ENCODE results near the gene TRIP10. TPM values are rescaled to one million over a fixed set of nuclear protein-coding genes. Genes with fewer than 3 reads are reported as not detected.

The TRIP10 gene
- polyA plus RNA-seq, 1 donor from 2014 or later: 0.76 TPM

GRCh38 chr19:6705931-6706632 is 33.4 kb upstream of the TRIP10 start:
- Histone ChIP-seq H2AFZ (ENCODE audit: low read depth, low read length) (no peak overlapping the region), H3K27me3 (ENCODE audit: insufficient read depth, low read depth, low read length) (peaks cover 21% of the 10 kb centered on the region), H3K4me3 (ENCODE audit: low read length) (no peak overlapping the region), H3K4me2 (ENCODE audit: low read length) (no peak overlapping the region), H3K9me2 (ENCODE audit: insufficient read depth, low read length) (no peaks in the 10 kb centered on the region), H3K9ac (ENCODE audit: low read length) (no peak overlapping the region), H3K79me2 (replicated peaks; ENCODE audit: insufficient read depth, low read length) (no peaks in the 10 kb centered on the region), H3F3A (ENCODE audit: insufficient read depth, low read length, poor library complexity, severe bottlenecking) (no peaks in the 10 kb centered on the region), H3K27ac (ENCODE audit: low read length) (no peak overlapping the region), H3K9me3 (ENCODE audit: low read length) (no peaks in the 10 kb centered on the region), H3K36me3 (ENCODE audit: insufficient read depth, low read length) (no peaks in the 10 kb centered on the region), H4K20me1 (ENCODE audit: insufficient read depth) (no peaks in the 10 kb centered on the region)
- no peak for TF ChIP-seq EP300 (conservative IDR thresholded peaks at IDR 0.05; ENCODE audit: poor library complexity, severe bottlenecking)
- TF ChIP-seq CTCF (IDR thresholded peaks at IDR 0.05; ENCODE audit: poor library complexity, severe bottlenecking): no peak
- no peak for TF ChIP-seq REST (IDR thresholded peaks at IDR 0.05; ENCODE audit: borderline replicate concordance)

- Histone ChIP-seq H3K27me3 (ENCODE audit: insufficient read depth, low read depth, low read length) (peaks cover 26% of the 10 kb centered on the region), H3K27ac (ENCODE audit: low read length) (no peak overlapping the region), H3K9me3 (ENCODE audit: low read length) (no peaks in the 10 kb centered on the region), H3K4me2 (ENCODE audit: low read length) (no peak overlapping the region), H3F3A (ENCODE audit: insufficient read depth, low read length, poor library complexity, severe bottlenecking) (no peaks in the 10 kb centered on the region), H3K9ac (ENCODE audit: low read length) (no peak overlapping the region), H4K20me1 (ENCODE audit: insufficient read depth) (no peaks in the 10 kb centered on the region), H3K4me3 (ENCODE audit: low read length) (no peak overlapping the region), H3K9me2 (ENCODE audit: insufficient read depth, low read length) (no peaks in the 10 kb centered on the region), H3K79me2 (replicated peaks; ENCODE audit: insufficient read depth, low read length) (no peaks in the 10 kb centered on the region), H3K36me3 (ENCODE audit: insufficient read depth, low read length) (no peaks in the 10 kb centered on the region), H2AFZ (ENCODE audit: low read depth, low read length) (no peak overlapping the region)
- no peak for TF ChIP-seq EP300 (conservative IDR thresholded peaks at IDR 0.05; ENCODE audit: poor library complexity, severe bottlenecking)
- no peak for TF ChIP-seq CTCF (IDR thresholded peaks at IDR 0.05; ENCODE audit: poor library complexity, severe bottlenecking)
- no peak for TF ChIP-seq RAD21 (conservative IDR thresholded peaks at IDR 0.05)
- no peak for TF ChIP-seq REST (IDR thresholded peaks at IDR 0.05; ENCODE audit: borderline replicate concordance)
- TF ChIP-seq SMC3 (conservative IDR thresholded peaks at IDR 0.05; ENCODE audit: poor library complexity): no peak
- TF ChIP-seq POLR2AphosphoS5 (IDR thresholded peaks at IDR 0.05): no peak
- no peak for TF ChIP-seq EZH2 (IDR thresholded peaks at IDR 0.05; ENCODE audit: borderline replicate concordance, insufficient read depth, low read length, poor library complexity, severe bottlenecking)
- TF ChIP-seq MXI1 (conservative IDR thresholded peaks at IDR 0.05; ENCODE audit: poor library complexity, severe bottlenecking): no peak
- no peak for TF ChIP-seq TAF1 (IDR thresholded peaks at IDR 0.05; ENCODE audit: low read depth)
Measured at GRCh38 chr19:6706633-6706958, 32.9 kb upstream of the TRIP10 start.
